DND-41 (cell line): ENCODE results near the gene LIPG.

ENCODE experiments used
- CTCF ChIP-seq: IDR thresholded peaks from 2 replicates; pipeline ENCODE4 v1.5.1; 2012; ENCODE audit warnings: borderline replicate concordance, low read length, moderate library complexity, mild to moderate bottlenecking; ENCODE audit not compliant: poor library complexity, severe bottlenecking; ENCODE audit errors: extremely low read depth
- EZH2 ChIP-seq: IDR thresholded peaks from 3 replicates; pipeline ENCODE4 v1.6.1; 2012; ENCODE audit warnings: borderline replicate concordance, low read depth, mild to moderate bottlenecking, moderate library complexity, low read length, inconsistent platforms; ENCODE audit not compliant: severe bottlenecking

DNA sequence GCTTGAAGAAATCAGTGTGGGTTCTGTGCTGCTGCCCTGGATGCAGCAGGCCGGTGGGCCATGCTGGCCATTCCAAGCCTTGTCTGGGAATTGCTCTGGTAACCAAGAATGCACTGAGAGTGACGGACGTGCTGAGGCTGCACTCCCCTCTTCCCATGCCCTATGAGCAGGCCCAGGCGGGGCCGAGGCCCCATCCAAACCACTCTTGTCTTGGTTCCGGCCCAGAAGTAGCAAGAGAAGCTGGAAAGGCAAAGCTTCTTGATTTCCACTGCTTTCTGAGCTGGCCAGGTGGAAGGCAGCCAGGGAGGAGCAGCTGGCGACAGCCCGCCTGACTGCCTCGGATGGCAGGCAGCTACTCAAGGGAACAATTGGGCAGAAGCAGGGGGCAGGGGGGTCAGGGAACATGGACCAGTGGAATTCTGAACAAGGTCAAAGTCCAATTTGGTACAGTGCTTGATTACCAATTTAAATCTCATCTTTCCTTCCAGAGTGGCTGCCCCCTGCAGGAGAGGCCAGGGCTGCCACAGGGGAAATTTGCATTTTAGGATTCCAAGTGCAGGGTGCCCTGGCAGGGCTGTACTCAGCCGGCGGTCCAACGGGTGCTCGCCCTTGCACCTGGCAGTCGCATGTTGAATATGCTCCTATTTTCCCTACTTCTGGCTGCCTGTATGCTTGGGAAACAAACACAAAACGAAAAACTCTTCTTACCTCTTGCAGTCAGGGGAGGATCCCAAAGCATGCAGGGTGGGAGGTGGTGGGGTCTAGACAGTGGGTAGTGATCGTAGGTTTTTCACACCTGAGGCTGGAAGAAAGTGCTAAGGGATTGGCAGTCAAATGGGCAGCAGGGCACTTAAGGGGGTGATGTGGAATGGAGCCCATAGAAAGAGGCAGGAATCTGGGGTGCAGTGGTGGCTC is 67.3 kb downstream of the LIPG start:
- peak; percentile 14 for TF ChIP-seq CTCF
- no peak for TF ChIP-seq EZH2
